OCI-LY1 (cell line): Measurements from ENCODE around the gene IREB2.

Experiments
- H2AFZ ChIP-seq: fragments of 200-600 bp; sonication (generic), shearing (Covaris generic); 2 replicates; pipeline ENCODE4 v1.6.0; 2014; ENCODE audit warnings: antibody characterized with exemption, mild to moderate bottlenecking, low read length
- H3F3A ChIP-seq: fragments of 200-600 bp; sonication (generic), shearing (Covaris generic); 2 replicates; pipeline ENCODE4 v1.6.0; 2014; ENCODE audit warnings: mild to moderate bottlenecking, antibody characterized with exemption, low read length, moderate library complexity; ENCODE audit not compliant: insufficient read depth
- H3K27ac ChIP-seq: fragments of 200-600 bp; sonication (generic); 2 replicates; pipeline ENCODE4 v1.5.1; 2014; ENCODE audit warnings: low read length, mixed run types, mild to moderate bottlenecking, low read depth; ENCODE audit not compliant: poor library complexity, severe bottlenecking
- H3K27me3 ChIP-seq: fragments of 200-600 bp; sonication (generic); 2 replicates; pipeline ENCODE4 v1.6.0; 2014; ENCODE audit warnings: antibody characterized with exemption, mild to moderate bottlenecking, low read length, moderate library complexity; ENCODE audit not compliant: insufficient read depth
- H3K36me3 ChIP-seq: fragments of 200-600 bp; sonication (generic); 2 replicates; pipeline ENCODE4 v1.6.1; 2014; ENCODE audit warnings: mild to moderate bottlenecking, antibody characterized with exemption, low read length, moderate library complexity, mixed read lengths; ENCODE audit not compliant: insufficient read depth
- H3K4me1 ChIP-seq: fragments of 200-600 bp; sonication (generic); 2 replicates; pipeline ENCODE4 v1.5.1; 2014; ENCODE audit warnings: mild to moderate bottlenecking, low read length, moderate library complexity; ENCODE audit not compliant: insufficient read depth, severe bottlenecking
- H3K4me2 ChIP-seq: fragments of 200-600 bp; sonication (generic), shearing (Covaris generic); 2 replicates; pipeline ENCODE4 v1.6.1; 2014; ENCODE audit warnings: low read length
- H3K4me3 ChIP-seq: fragments of 200-600 bp; sonication (generic); 2 replicates; pipeline ENCODE4 v1.5.1; 2014; ENCODE audit warnings: low read length, low read depth, mild to moderate bottlenecking, mixed read lengths; ENCODE audit not compliant: poor library complexity, severe bottlenecking
- H3K79me2 ChIP-seq: fragments of 200-600 bp; shearing (Covaris generic); 2 replicates; pipeline ENCODE4 v1.6.1; 2016; ENCODE audit warnings: mixed run types, low read length, mixed read lengths; ENCODE audit not compliant: insufficient read depth
- H3K9ac ChIP-seq: fragments of 200-600 bp; sonication (generic), shearing (Covaris generic); 2 replicates; pipeline ENCODE4 v1.6.1; 2014; ENCODE audit warnings: mild to moderate bottlenecking, low read length, mixed read lengths
- H3K9me2 ChIP-seq: fragments of 200-600 bp; sonication (generic), shearing (Covaris generic); 2 replicates; pipeline ENCODE4 v1.6.1; 2014; ENCODE audit warnings: low read depth, mild to moderate bottlenecking, low read length, mixed read lengths
- H3K9me3 ChIP-seq: fragments of 200-600 bp; shearing (Covaris generic); 2 replicates; pipeline ENCODE4 v1.6.1; 2014; ENCODE audit warnings: low read length, mixed read lengths
- H4K20me1 ChIP-seq: fragments of 200-600 bp; sonication (generic), shearing (Covaris generic); 2 replicates; pipeline ENCODE4 v1.6.0; 2016; ENCODE audit warnings: mild to moderate bottlenecking, low read length; ENCODE audit not compliant: insufficient read depth
- EZH2 ChIP-seq: fragments of 200-600 bp; sonication (generic), shearing (Covaris generic); IDR thresholded peaks from 2 replicates; pipeline ENCODE4 v1.8.0; 2017; ENCODE audit warnings: borderline replicate concordance, mixed run types, mild to moderate bottlenecking, antibody characterized with exemption, low read length, moderate library complexity, mixed read lengths
- TF ChIP-seq, protein P1 (sequence below): fragments of 200-600 bp; sonication (generic), shearing (Covaris generic); IDR thresholded peaks from 2 replicates; pipeline ENCODE4 v1.5.1; 2017; ENCODE audit warnings: mild to moderate bottlenecking, antibody characterized with exemption, low read length, moderate library complexity, mixed read lengths

The IREB2 gene

DNA sequence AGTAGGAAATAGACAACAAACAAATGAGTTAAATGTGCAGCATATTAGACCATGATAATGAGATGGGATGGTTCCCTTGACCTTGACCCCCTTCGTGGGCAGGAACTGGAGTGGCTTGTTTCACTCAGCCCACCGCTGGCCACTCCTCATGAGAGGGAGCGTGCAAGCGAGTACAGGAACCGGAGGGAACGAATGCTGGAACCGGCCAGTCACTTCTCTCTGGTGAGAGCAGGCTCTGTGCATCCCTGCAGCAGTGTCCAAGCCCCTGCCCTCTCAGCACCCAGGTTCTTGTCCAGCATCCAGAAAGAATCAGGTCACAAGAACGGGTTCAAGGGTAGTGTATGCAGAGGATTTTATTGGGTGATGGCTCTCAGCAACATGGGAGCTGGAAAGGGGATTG, 17.2 kb upstream of the IREB2 start:
- TF ChIP-seq, protein P1, sequence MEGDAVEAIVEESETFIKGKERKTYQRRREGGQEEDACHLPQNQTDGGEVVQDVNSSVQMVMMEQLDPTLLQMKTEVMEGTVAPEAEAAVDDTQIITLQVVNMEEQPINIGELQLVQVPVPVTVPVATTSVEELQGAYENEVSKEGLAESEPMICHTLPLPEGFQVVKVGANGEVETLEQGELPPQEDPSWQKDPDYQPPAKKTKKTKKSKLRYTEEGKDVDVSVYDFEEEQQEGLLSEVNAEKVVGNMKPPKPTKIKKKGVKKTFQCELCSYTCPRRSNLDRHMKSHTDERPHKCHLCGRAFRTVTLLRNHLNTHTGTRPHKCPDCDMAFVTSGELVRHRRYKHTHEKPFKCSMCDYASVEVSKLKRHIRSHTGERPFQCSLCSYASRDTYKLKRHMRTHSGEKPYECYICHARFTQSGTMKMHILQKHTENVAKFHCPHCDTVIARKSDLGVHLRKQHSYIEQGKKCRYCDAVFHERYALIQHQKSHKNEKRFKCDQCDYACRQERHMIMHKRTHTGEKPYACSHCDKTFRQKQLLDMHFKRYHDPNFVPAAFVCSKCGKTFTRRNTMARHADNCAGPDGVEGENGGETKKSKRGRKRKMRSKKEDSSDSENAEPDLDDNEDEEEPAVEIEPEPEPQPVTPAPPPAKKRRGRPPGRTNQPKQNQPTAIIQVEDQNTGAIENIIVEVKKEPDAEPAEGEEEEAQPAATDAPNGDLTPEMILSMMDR, result no peak
- TF ChIP-seq EZH2, result no peak
- Histone ChIP-seq H3K4me1 (no peaks in the 10 kb centered on the region), H3K36me3 (no peaks in the 10 kb centered on the region), H3F3A (no peaks in the 10 kb centered on the region), H3K4me3 (no peak overlapping the region), H3K9me3 (no peaks in the 10 kb centered on the region), H3K4me2 (no peak overlapping the region), H3K79me2 (no peaks in the 10 kb centered on the region), H3K9me2 (no peaks in the 10 kb centered on the region), H2AFZ (no peak overlapping the region), H4K20me1 (no peaks in the 10 kb centered on the region), H3K27ac (no peak overlapping the region), H3K27me3 (no peaks in the 10 kb centered on the region), H3K9ac (no peak overlapping the region)

DNA sequence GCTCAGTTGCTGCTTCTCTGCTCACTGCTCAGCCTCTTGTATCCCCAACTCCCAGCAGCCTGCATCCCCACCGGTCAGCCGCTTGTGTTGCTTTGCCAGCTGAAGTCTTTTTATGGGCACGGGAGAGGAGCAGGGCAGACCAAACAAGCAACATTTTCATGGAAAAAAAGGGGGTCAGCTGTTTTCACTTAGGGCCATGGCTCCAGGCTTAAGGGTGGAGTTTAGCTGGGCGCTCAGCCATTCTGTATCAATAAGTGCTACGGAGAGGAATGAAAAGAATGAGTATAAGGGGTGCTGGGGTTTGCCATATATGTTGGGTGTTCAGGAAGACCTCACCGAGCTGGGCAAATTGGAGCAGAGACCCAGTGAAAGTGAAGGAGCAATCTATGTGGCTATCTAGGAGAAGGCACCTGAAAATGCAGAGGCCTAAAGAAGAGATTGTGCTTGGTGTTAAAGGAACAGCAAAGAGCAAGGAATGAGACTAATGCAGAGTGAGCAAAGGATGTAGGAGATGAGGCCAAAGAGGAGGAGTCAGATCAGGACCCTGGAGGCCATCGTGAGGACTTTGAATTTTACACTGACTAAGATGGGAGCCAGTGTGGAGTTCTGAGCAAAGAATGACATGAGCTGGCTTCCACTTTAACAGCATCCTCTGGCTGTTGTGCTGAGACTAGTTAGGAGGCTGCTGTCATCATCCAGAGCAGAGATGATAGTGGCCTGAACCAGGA, 16.6 kb upstream of the IREB2 start:
- Histone ChIP-seq H3K4me1 (no peaks in the 10 kb centered on the region), H3K9me2 (no peaks in the 10 kb centered on the region), H2AFZ (no peak overlapping the region), H3K79me2 (no peaks in the 10 kb centered on the region), H3K36me3 (no peaks in the 10 kb centered on the region), H4K20me1 (no peaks in the 10 kb centered on the region), H3K27ac (no peak overlapping the region), H3F3A (no peaks in the 10 kb centered on the region), H3K27me3 (no peaks in the 10 kb centered on the region), H3K4me2 (no peak overlapping the region), H3K4me3 (no peak overlapping the region), H3K9ac (no peak overlapping the region), H3K9me3 (no peaks in the 10 kb centered on the region)
- TF ChIP-seq, protein P1, result no peak
- no peak for TF ChIP-seq EZH2

DNA sequence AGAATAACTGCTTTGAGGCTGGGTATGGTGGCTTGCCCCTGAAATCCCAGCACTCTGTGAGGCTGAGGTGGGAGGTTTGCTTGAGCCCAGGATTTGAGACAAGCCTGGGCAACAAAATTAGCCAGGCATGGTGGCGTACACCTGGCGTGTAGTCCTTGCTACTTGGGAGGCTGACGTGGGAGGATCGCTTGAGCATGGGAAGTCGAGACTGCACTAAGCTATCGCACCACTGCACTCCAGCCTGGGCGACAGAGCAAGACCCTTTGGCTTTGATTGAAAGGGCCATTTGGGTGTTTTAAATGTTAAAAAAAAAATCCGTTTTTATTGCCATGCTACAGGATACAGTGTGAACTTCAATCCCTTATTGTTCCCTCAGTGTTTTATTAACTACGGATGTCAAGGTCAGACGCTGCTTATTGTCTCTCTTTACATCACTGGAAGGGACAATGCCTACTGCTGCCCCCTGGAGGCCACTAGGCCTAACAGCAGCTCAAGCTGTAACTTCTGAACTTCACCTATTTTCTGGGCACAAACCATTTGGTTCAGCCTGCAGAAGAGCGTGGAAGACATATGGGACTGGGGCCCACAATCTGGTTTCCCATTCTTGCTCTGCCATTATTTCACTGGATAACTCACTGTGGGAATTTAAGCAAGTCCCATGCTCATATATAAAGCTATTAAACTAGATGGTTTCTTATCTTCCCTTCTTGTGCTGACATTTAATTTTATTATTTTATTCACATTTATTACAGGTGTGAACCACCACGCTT, 15.3 kb upstream of the IREB2 start:
- Histone ChIP-seq H2AFZ (no peak overlapping the region), H4K20me1 (no peaks in the 10 kb centered on the region), H3K9me2 (no peaks in the 10 kb centered on the region), H3K9ac (no peak overlapping the region), H3K4me2 (no peak overlapping the region), H3K27ac (no peak overlapping the region), H3K4me3 (no peak overlapping the region), H3K4me1 (no peaks in the 10 kb centered on the region), H3K36me3 (no peaks in the 10 kb centered on the region), H3K27me3 (no peaks in the 10 kb centered on the region), H3K79me2 (no peaks in the 10 kb centered on the region), H3K9me3 (no peaks in the 10 kb centered on the region), H3F3A (no peaks in the 10 kb centered on the region)
- TF ChIP-seq EZH2, result no peak
- TF ChIP-seq, protein P1, result peak; percentile 87
